NCI-H748 (cell line): ENCODE data around the gene SMAD7.

Source experiments
- DNase-seq: peaks from one replicate; lab custom pipeline; 2025; ENCODE audit not compliant: unreplicated experiment; lab: John Stamatoyannopoulos, UW

SMAD7 gene

GRCh38 chr18:48947560-48947959 lies 3.2 kb downstream of the SMAD7 start:
- DNase-seq, result peak; percentile 38

GRCh38 chr18:48947092-48947491 lies 3.7 kb downstream of the SMAD7 start:
- no peak for DNase-seq

GRCh38 chr18:48946329-48946835 lies 4.4 kb downstream of the SMAD7 start:
- DNase-seq, result peak; percentile 89

- no peak for DNase-seq
Observed at GRCh38 chr18:48945953-48946217, 4.9 kb downstream of the SMAD7 start.

- no peak for DNase-seq
Observed at GRCh38 chr18:48944634-48945033, 6.1 kb downstream of the SMAD7 start.

GRCh38 chr18:48943736-48944527 lies 6.8 kb downstream of the SMAD7 start:
- DNase-seq, result no peak

GRCh38 chr18:48943333-48943732 lies 7.4 kb downstream of the SMAD7 start:
- no peak for DNase-seq

GRCh38 chr18:48942554-48943261 lies 8.1 kb downstream of the SMAD7 start:
- no peak for DNase-seq

- DNase-seq, result no peak
Observed at GRCh38 chr18:48942086-48942485, 8.7 kb downstream of the SMAD7 start.

GRCh38 chr18:48941672-48942071 lies 9.1 kb downstream of the SMAD7 start:
- no peak for DNase-seq

GRCh38 chr18:48940854-48941611 lies 9.7 kb downstream of the SMAD7 start:
- no peak for DNase-seq

GRCh38 chr18:48939205-48940097 lies 11.3 kb downstream of the SMAD7 start:
- DNase-seq, result no peak

GRCh38 chr18:48938827-48939204 lies 11.9 kb downstream of the SMAD7 start:
- no peak for DNase-seq

- DNase-seq, result no peak
Observed at GRCh38 chr18:48937869-48938750, 12.7 kb downstream of the SMAD7 start.

GRCh38 chr18:48935433-48935774 lies 15.4 kb downstream of the SMAD7 start:
- no peak for DNase-seq

GRCh38 chr18:48934723-48935432 lies 15.9 kb downstream of the SMAD7 start:
- DNase-seq, result no peak

GRCh38 chr18:48934415-48934722 lies 16.4 kb downstream of the SMAD7 start:
- DNase-seq, result no peak

GRCh38 chr18:48933578-48934414 lies 17.0 kb downstream of the SMAD7 start:
- DNase-seq, result peak; percentile 91
